Suprapubic skin (tissue), 4 donors: ENCODE measurements around the gene KRT78. TPM values are rescaled to one million over a fixed set of nuclear protein-coding genes. Genes with fewer than 3 reads are reported as not detected.
A peak's percentile ranks its signal among the peaks of the same experiment; 100 is the strongest.
"Not testable (repeated sequence)": the region's sequence is repeated elsewhere in the genome, so short reads cannot be mapped to it uniquely, and the experiment has no call there.

Experiments
- DNase-seq, 2 donors: peaks; one replicate each; pipeline ENCODE4 v3.0.0-alpha.2; 2019; ENCODE audit warnings: low spot score in 2 of 2
- H3K27ac ChIP-seq: fragments of 200-600 bp; sonication (generic); one replicate; pipeline ENCODE4 v1.5.1; 2019
- H3K27me3 ChIP-seq: fragments of 200-600 bp; sonication (generic); one replicate; pipeline ENCODE4 v1.5.1; 2019
- H3K36me3 ChIP-seq: fragments of 200-600 bp; sonication (generic); one replicate; pipeline ENCODE4 v1.5.1; 2019
- H3K4me1 ChIP-seq: fragments of 200-600 bp; sonication (generic); one replicate; pipeline ENCODE4 v1.5.1; 2019
- H3K4me3 ChIP-seq: fragments of 200-600 bp; sonication (generic); one replicate; pipeline ENCODE4 v1.5.1; 2019; ENCODE audit warnings: mild to moderate bottlenecking
- H3K9me3 ChIP-seq: fragments of 200-600 bp; sonication (generic); one replicate; pipeline ENCODE4 v1.5.1; 2019
- CTCF ChIP-seq, 2 donors: fragments of 200-600 bp in 1 of 2; fragments of 450-650 bp in 1 of 2; sonication (generic) in 1 of 2; IDR thresholded peaks; one replicate each; pipeline ENCODE4 v1.5.1; 2016 to 2019; ENCODE audit warnings: antibody characterized with exemption in 2 of 2, mild to moderate bottlenecking in 1 of 2, moderate library complexity in 1 of 2
- EP300 ChIP-seq: sonication (generic); formaldehyde crosslinking; IDR thresholded peaks from one replicate; pipeline ENCODE4 v1.6.1; 2017; ENCODE audit warnings: antibody characterized with exemption
- POLR2A ChIP-seq, 2 donors: fragments of 450-650 bp; IDR thresholded peaks; one replicate each; pipeline ENCODE4 v1.6.1; 2017; ENCODE audit warnings: antibody characterized with exemption in 2 of 2, mild to moderate bottlenecking in 2 of 2, moderate library complexity in 2 of 2
- POLR2AphosphoS5 ChIP-seq, 3 donors: sonication (generic); formaldehyde crosslinking; IDR thresholded peaks; one replicate each; pipeline ENCODE4 v1.6.1; 2017; ENCODE audit warnings: antibody characterized with exemption in 3 of 3
- WGBS: methylation state at CpG from one replicate; pipeline ENCODE4 v1.1.5; 2018; 5-methylcytosine and 5-hydroxymethylcytosine counted together
- total RNA-seq, 4 donors: library from RNA; depleted of rRNA; stranded (reverse); fragments of >200 nt; gene quantifications; one replicate each; pipeline ENCODE4 v1.1.0, GENCODE V29; 2016

The KRT78 gene
- total RNA-seq, 4 donors from 2014 or later: 48.9 to 115 (median 80.0) TPM

- H3K27me3 ChIP-seq: no peaks in the 10 kb centered on the region
- peak overlapping the region; percentile 76 for H3K27ac ChIP-seq
- no peak for TF ChIP-seq POLR2AphosphoS5 (IDR thresholded peaks at IDR 0.05)
- TF ChIP-seq EP300: no peak
- TF ChIP-seq POLR2A (IDR thresholded peaks at IDR 0.05): no peak
- TF ChIP-seq CTCF (IDR thresholded peaks at IDR 0.05): no peak
- no peak for DNase-seq
- 41% methylated on average over 2 of the region's 2 CpGs for WGBS
- no peak overlapping the region for H3K4me3 ChIP-seq
- H3K4me1 ChIP-seq: peaks cover 53% of the 10 kb centered on the region
- no peaks in the 10 kb centered on the region for H3K36me3 ChIP-seq
- no peaks in the 10 kb centered on the region for H3K9me3 ChIP-seq
Measured at GRCh38 chr12:52862023-52862422, 13.2 kb upstream of the KRT78 start.

GRCh38 chr12:52861511-52861910, 12.7 kb upstream of the KRT78 start:
- H3K27ac ChIP-seq: peak overlapping the region; percentile 76
- no peak for DNase-seq
- no peaks in the 10 kb centered on the region for H3K9me3 ChIP-seq
- H3K27me3 ChIP-seq: no peaks in the 10 kb centered on the region
- 67% methylated on average over 7 of the region's 7 CpGs for WGBS
- TF ChIP-seq POLR2A (IDR thresholded peaks at IDR 0.05) (no peak), CTCF (IDR thresholded peaks at IDR 0.05) (no peak), EP300 (no peak)
- H3K36me3 ChIP-seq: no peaks in the 10 kb centered on the region
- H3K4me1 ChIP-seq: peaks cover 48% of the 10 kb centered on the region
- H3K4me3 ChIP-seq: no peak overlapping the region

GRCh38 chr12:52860102-52860823, 11.5 kb upstream of the KRT78 start:
- no peaks in the 10 kb centered on the region for H3K9me3 ChIP-seq
- H3K4me1 ChIP-seq: peaks cover 36% of the 10 kb centered on the region
- TF ChIP-seq POLR2AphosphoS5 (IDR thresholded peaks at IDR 0.05): peak in 1 of 3 donors; percentile 25
- TF ChIP-seq POLR2A (IDR thresholded peaks at IDR 0.05): no peak
- H3K27ac ChIP-seq: peak overlapping the region; percentile 76
- H3K27me3 ChIP-seq: no peaks in the 10 kb centered on the region
- DNase-seq: no peak
- H3K4me3 ChIP-seq: no peak overlapping the region
- H3K36me3 ChIP-seq: no peaks in the 10 kb centered on the region
- whole genome bisulfite sequencing: 59% methylated on average over 5 of the region's 6 CpGs

- DNase-seq: no peak
- 79% methylated on average over 3 of the region's 3 CpGs for WGBS
- no peak for TF ChIP-seq EP300
- TF ChIP-seq CTCF (IDR thresholded peaks at IDR 0.05): no peak
- TF ChIP-seq POLR2A (IDR thresholded peaks at IDR 0.05): no peak
- TF ChIP-seq POLR2AphosphoS5 (IDR thresholded peaks at IDR 0.05): no peak
- no peak overlapping the region for H3K27ac ChIP-seq
- H3K27me3 ChIP-seq: no peaks in the 10 kb centered on the region
- no peak overlapping the region for H3K4me3 ChIP-seq
- H3K36me3 ChIP-seq: no peaks in the 10 kb centered on the region
- H3K4me1 ChIP-seq: peaks cover 32% of the 10 kb centered on the region
- no peaks in the 10 kb centered on the region for H3K9me3 ChIP-seq
Measured at GRCh38 chr12:52857500-52857899, 8.7 kb upstream of the KRT78 start.

GRCh38 chr12:52856787-52857186, 8.0 kb upstream of the KRT78 start:
- no peak overlapping the region for H3K4me3 ChIP-seq
- whole genome bisulfite sequencing: 90% methylated on average over 3 of the region's 3 CpGs
- H3K9me3 ChIP-seq: no peaks in the 10 kb centered on the region
- peaks cover 25% of the 10 kb centered on the region for H3K4me1 ChIP-seq
- no peaks in the 10 kb centered on the region for H3K36me3 ChIP-seq
- no peak for TF ChIP-seq EP300
- no peak for TF ChIP-seq POLR2AphosphoS5 (IDR thresholded peaks at IDR 0.05)
- no peak for TF ChIP-seq CTCF (IDR thresholded peaks at IDR 0.05)
- TF ChIP-seq POLR2A (IDR thresholded peaks at IDR 0.05): no peak
- H3K27me3 ChIP-seq: no peaks in the 10 kb centered on the region
- DNase-seq: no peak
- H3K27ac ChIP-seq: no peak overlapping the region

- not testable (repeated sequence) for H3K27ac ChIP-seq, H3K36me3 ChIP-seq, H3K4me3 ChIP-seq, H3K27me3 ChIP-seq, DNase-seq, H3K9me3 ChIP-seq
- WGBS: 73% methylated on average over 2 of the region's 2 CpGs
- H3K4me1 ChIP-seq: peaks cover 20% of the 10 kb centered on the region
Measured at GRCh38 chr12:52856077-52856476, 7.3 kb upstream of the KRT78 start.
